22Rv1 (cell line): Measurements from ENCODE around the gene ITM2B.

Experiments used
- ZFX ChIP-seq: fragments of 450-650 bp; IDR thresholded peaks from 2 replicates; pipeline ENCODE4 v1.6.1; 2017; ENCODE audit warnings: antibody characterized with exemption, borderline replicate concordance
- TF ChIP-seq, protein P1 (sequence below): fragments of 450-650 bp; IDR thresholded peaks from 2 replicates; pipeline ENCODE4 v1.5.1; 2017; ENCODE audit warnings: mild to moderate bottlenecking

GRCh38 chr13:48220981-48221685 is 11.9 kb upstream of the ITM2B start:
- TF ChIP-seq, protein P1, sequence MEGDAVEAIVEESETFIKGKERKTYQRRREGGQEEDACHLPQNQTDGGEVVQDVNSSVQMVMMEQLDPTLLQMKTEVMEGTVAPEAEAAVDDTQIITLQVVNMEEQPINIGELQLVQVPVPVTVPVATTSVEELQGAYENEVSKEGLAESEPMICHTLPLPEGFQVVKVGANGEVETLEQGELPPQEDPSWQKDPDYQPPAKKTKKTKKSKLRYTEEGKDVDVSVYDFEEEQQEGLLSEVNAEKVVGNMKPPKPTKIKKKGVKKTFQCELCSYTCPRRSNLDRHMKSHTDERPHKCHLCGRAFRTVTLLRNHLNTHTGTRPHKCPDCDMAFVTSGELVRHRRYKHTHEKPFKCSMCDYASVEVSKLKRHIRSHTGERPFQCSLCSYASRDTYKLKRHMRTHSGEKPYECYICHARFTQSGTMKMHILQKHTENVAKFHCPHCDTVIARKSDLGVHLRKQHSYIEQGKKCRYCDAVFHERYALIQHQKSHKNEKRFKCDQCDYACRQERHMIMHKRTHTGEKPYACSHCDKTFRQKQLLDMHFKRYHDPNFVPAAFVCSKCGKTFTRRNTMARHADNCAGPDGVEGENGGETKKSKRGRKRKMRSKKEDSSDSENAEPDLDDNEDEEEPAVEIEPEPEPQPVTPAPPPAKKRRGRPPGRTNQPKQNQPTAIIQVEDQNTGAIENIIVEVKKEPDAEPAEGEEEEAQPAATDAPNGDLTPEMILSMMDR = no peak
- TF ChIP-seq ZFX = no peak
